ENCODE results near the gene SLC4A1.

The SLC4A1 gene

DNA sequence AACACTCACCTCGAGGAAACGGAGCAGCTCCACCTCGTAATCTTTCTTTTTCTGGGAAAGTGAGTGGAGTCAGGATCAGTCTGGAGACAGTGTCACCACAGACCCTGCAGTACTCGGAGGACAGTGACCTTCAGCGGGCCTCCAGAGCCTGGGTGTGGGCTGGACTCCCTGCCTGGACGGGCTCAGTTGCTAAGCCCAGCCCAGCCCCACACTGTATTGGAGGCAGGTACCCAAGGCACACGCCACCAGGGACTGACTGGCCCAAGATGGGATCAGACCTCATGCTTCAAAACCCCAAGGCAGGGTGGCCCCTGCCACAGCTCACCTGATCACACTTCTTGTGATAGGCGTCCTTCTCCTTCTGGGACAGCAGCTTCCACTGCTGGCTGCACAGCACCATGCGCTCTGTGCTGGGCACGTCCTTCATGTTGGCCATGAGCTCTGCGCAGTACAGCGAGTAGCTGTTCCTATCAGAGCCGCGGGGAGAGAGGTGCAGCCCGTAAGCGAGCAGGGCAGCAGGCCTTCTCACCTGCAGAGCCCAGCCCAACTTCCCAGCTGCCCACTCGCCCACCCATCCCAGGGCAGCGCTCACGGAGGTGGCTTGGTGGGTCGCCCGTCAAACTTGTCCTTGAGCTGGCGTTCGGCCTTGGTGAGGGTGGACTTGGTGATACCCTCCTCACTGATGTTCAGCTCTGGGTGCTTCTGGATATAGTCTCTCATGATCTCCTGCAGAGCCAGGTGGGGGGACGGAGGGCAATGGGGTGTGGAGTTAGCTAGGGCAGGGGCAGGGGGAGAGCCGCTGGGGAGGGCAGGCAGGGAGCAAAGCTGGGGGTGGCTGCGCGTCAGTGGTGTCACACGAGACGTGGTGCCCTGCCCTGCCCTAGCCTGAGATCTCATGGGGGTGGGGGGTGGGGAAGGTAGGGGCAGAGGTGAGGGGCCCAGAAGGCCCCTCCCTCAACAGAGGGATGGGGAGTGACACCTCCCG, 56.4 kb downstream of the SLC4A1 start:
- TF ChIP-seq CTCF (conservative IDR thresholded peaks at IDR 0.05; ENCODE audit: low read depth, low read length): no peak
- no peak for DNase-seq (ENCODE audit: low read depth)
- H3K4me3 ChIP-seq (ENCODE audit: low read length): no peak overlapping the region

GRCh38 chr17:44210342-44211192, 57.4 kb downstream of the SLC4A1 start:
- peak; percentile 92 for TF ChIP-seq CTCF (conservative IDR thresholded peaks at IDR 0.05; ENCODE audit: low read depth, low read length)
- no peak overlapping the region for H3K4me3 ChIP-seq (ENCODE audit: low read length)
- peak; percentile 51 for DNase-seq (ENCODE audit: low read depth)

GRCh38 chr17:44209786-44210341, 58.1 kb downstream of the SLC4A1 start:
- no peak overlapping the region for H3K4me3 ChIP-seq (ENCODE audit: low read length)
- no peak for DNase-seq (ENCODE audit: low read depth)
- no peak for TF ChIP-seq CTCF (conservative IDR thresholded peaks at IDR 0.05; ENCODE audit: low read depth, low read length)

DNA sequence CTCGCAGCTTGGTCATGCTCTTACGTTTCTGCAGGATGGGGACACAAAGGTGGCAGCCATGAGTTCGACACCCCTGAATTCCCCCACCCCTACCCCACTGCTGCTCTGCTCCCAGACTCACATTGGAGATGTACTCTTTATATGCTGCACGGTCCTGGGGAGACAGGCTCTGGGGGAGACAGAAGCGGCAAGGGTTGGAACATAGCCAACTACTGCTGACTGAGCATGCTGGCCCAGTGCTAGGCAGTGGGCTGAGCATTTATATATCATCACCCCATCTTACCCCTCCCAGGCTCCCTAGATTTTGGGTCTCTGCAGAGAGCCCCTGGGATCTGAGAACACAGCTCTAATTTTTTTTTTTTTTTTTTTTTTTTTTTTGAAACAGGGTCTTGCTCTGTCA, 60.2 kb downstream of the SLC4A1 start:
- H3K4me3 ChIP-seq (ENCODE audit: low read length): no peak overlapping the region
- no peak for DNase-seq (ENCODE audit: low read depth)
- TF ChIP-seq CTCF (conservative IDR thresholded peaks at IDR 0.05; ENCODE audit: low read depth, low read length): no peak

DNA sequence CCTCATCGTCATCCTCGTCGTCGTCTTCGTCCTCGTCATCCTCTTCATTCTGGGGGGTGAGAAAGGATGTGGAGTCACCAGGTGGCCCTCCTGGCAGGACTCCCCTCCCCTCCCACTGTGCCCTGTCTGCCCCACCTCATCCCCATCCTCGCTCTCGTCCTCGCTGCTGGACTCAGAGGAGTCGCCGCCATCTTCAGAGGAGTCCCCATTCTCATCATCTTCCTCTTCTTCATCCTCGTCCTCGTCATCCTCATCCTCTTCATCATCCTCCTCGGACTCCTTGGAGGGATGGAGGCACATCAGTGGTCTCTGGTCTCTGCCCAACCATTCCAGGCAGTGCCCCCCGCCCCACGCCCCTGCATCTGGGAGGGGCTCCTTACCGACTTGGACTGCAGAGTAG, 60.6 kb downstream of the SLC4A1 start:
- DNase-seq (ENCODE audit: low read depth): no peak
- TF ChIP-seq CTCF (conservative IDR thresholded peaks at IDR 0.05; ENCODE audit: low read depth, low read length): no peak
- no peak overlapping the region for H3K4me3 ChIP-seq (ENCODE audit: low read length)

- no peak for DNase-seq (ENCODE audit: low read depth)
- H3K4me3 ChIP-seq (ENCODE audit: low read length): no peak overlapping the region
- no peak for TF ChIP-seq CTCF (conservative IDR thresholded peaks at IDR 0.05; ENCODE audit: low read depth, low read length)
Observed at GRCh38 chr17:44206825-44207155, 61.1 kb downstream of the SLC4A1 start.
